ENCODE results near the gene ATF6. TPM values are rescaled to one million over a fixed set of nuclear protein-coding genes. Genes with fewer than 3 reads are reported as not detected.

ATF6 gene
- total and polyA plus RNA-seq, 2 donors (not counting 3 experiments of a cell fraction or from before 2014, with no cell fraction given), result 24.9 to 40.3 TPM

DNA sequence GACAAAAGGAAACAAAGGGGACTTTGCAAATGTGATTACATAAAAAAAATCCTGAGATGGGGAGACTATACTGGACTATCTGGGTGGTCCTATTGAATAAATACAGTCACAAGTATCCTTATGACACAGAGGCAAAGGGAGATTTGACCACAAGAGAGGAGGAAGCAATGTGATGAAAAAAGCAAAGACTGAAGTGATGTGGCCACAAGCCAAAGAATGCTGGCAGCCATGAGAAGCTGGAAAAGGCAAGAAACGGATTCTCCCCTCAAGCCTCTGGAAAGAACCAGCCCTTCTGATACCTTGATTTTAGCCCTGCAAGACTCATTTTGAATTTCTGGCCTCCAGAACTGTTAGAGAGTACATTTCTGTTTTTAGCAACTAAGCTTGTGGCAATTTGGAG, 221.2 kb downstream of the ATF6 start:
- ChIA-PET POLR2A (no interaction called here), CTCF (no interaction called here)
- Histone ChIP-seq H3K27ac (ENCODE audit: insufficient read depth, low read depth, low read length) (no peak overlapping the region), H3K36me3 (ENCODE audit: control insufficient read depth in 2 of 2, extremely low read depth in 1 of 2, insufficient read depth in 2 of 2, low read length in 2 of 2) (no peaks in the 10 kb centered on the region), H3K9me3 (replicated peaks; ENCODE audit: control insufficient read depth, insufficient read depth, low read length) (no peaks in the 10 kb centered on the region), H3K9ac (replicated peaks; ENCODE audit: extremely low read depth, insufficient read depth, low read length) (no peak overlapping the region), H3K4me2 (ENCODE audit: insufficient read depth, low read length) (no peak overlapping the region), H3K27me3 (ENCODE audit: control insufficient read depth in 2 of 2, insufficient read depth in 2 of 2, low read length in 2 of 2) (peaks cover 12 to 18% of the 10 kb centered on the region in 2 experiments), H3K9me1 (replicated peaks; ENCODE audit: control insufficient read depth, extremely low read depth, insufficient read depth, low read length) (no peaks in the 10 kb centered on the region), H3K79me2 (ENCODE audit: control insufficient read depth, insufficient read depth, low read length) (no peaks in the 10 kb centered on the region), H3K4me3 (replicated peaks in 1 of 3; ENCODE audit: insufficient read depth in 1 of 3, low read depth in 1 of 3, low read length in 3 of 3) (no peak overlapping the region), H4K20me1 (replicated peaks; ENCODE audit: control insufficient read depth, extremely low read depth, insufficient read depth, low read length) (no peaks in the 10 kb centered on the region), H2AFZ (ENCODE audit: low read depth, low read length) (no peak overlapping the region), H3K4me1 (ENCODE audit: control insufficient read depth, extremely low read depth, insufficient read depth, low read length) (no peaks in the 10 kb centered on the region)
- dilution Hi-C loops (cut with MboI; ENCODE audit: extremely low pct_ligation_motif_present, low sequenced_read_pairs), result no loop called here
- TF ChIP-seq EZH2 (IDR thresholded peaks at IDR 0.05; ENCODE audit: borderline replicate concordance, low read depth, low read length, severe bottlenecking) (no peak), FOS (IDR thresholded peaks at IDR 0.05; ENCODE audit: borderline replicate concordance, insufficient read depth, low read length) (no peak), POLR2A (IDR thresholded peaks at IDR 0.05; ENCODE audit: low read depth, low read length) (no peak), JUN (IDR thresholded peaks at IDR 0.05; ENCODE audit: borderline replicate concordance, insufficient read depth, insufficient read length, low read depth) (no peak), MYC (IDR thresholded peaks at IDR 0.05; ENCODE audit: low read depth, low read length) (no peak), GATA2 (IDR thresholded peaks at IDR 0.05; ENCODE audit: insufficient read depth, insufficient read length, low read depth, low read length) (no peak), POLR2AphosphoS5 (IDR thresholded peaks at IDR 0.05; ENCODE audit: insufficient read depth, low read depth, low read length) (no peak)
- TF ChIP-seq, protein P1, sequence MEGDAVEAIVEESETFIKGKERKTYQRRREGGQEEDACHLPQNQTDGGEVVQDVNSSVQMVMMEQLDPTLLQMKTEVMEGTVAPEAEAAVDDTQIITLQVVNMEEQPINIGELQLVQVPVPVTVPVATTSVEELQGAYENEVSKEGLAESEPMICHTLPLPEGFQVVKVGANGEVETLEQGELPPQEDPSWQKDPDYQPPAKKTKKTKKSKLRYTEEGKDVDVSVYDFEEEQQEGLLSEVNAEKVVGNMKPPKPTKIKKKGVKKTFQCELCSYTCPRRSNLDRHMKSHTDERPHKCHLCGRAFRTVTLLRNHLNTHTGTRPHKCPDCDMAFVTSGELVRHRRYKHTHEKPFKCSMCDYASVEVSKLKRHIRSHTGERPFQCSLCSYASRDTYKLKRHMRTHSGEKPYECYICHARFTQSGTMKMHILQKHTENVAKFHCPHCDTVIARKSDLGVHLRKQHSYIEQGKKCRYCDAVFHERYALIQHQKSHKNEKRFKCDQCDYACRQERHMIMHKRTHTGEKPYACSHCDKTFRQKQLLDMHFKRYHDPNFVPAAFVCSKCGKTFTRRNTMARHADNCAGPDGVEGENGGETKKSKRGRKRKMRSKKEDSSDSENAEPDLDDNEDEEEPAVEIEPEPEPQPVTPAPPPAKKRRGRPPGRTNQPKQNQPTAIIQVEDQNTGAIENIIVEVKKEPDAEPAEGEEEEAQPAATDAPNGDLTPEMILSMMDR (IDR thresholded peaks at IDR 0.05; ENCODE audit: extremely low read depth in 1 of 2, insufficient read depth in 1 of 2, low read depth in 1 of 2, low read length in 2 of 2), result no peak
- TF ChIP-seq, protein P2, sequence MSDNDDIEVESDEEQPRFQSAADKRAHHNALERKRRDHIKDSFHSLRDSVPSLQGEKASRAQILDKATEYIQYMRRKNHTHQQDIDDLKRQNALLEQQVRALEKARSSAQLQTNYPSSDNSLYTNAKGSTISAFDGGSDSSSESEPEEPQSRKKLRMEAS (IDR thresholded peaks at IDR 0.05; ENCODE audit: insufficient read depth, insufficient read length), result no peak
- BruUV-seq (replicated peaks), result no TSS peak
- no peak for DNase-seq (ENCODE audit: low read depth, low spot score)
- intact Hi-C loops (cut with micrococcal nuclease), result no loop called here
- no peak for FAIRE-seq

All from endothelial cell of umbilical vein (primary cell).